ENCODE data around the gene RPN2.

Gene RPN2

DNA sequence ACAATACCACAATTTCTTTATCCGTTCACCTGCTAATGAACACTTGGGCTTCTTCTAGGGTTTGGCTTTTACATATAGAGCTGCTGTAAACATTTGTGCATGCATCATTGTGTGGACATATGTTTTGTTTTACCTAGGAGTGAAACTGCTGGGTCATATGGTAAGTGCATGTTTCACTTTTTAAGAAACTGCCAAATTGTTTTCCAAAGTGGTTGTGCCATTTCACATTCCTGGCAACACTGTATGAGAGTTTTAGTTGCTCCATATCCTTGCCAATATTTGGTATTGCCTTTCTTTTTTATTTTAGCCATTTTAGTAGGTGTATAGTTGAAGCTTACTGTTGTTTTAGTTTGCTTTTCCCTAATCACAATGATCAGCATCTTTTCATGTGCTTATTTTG, 14.1 kb upstream of the RPN2 start:
- Histone ChIP-seq H3K27ac (ENCODE audit: low read depth, low read length) (no peak overlapping the region), H3F3A (ENCODE audit: insufficient read depth) (no peaks in the 10 kb centered on the region), H3K9ac (ENCODE audit: low read length) (no peak overlapping the region), H4K20me1 (ENCODE audit: low read depth, low read length) (no peaks in the 10 kb centered on the region), H3K9me3 (ENCODE audit: insufficient read depth, low read length) (no peaks in the 10 kb centered on the region), H3K36me3 (ENCODE audit: low read length) (no peaks in the 10 kb centered on the region), H3K9me2 (replicated peaks; ENCODE audit: insufficient read depth, low read length) (no peaks in the 10 kb centered on the region), H3K79me2 (ENCODE audit: insufficient read depth, low read length) (no peaks in the 10 kb centered on the region), H3K27me3 (ENCODE audit: low read length) (no peaks in the 10 kb centered on the region), H3K4me3 (ENCODE audit: insufficient read depth, low read length, poor library complexity, severe bottlenecking) (no peak overlapping the region), H3K4me2 (ENCODE audit: low read depth, low read length, poor library complexity, severe bottlenecking) (no peak overlapping the region), H2AFZ (ENCODE audit: low read depth, low read length, severe bottlenecking) (no peak overlapping the region)
- TF ChIP-seq CTCF (IDR thresholded peaks at IDR 0.05; ENCODE audit: insufficient read depth, low read length, poor library complexity, severe bottlenecking): no peak

- no peaks in the 10 kb centered on the region for H3F3A ChIP-seq (ENCODE audit: insufficient read depth)
- TF ChIP-seq EZH2phosphoT487 (conservative IDR thresholded peaks at IDR 0.05; ENCODE audit: low read length): no peak
- TF ChIP-seq CTCF (IDR thresholded peaks at IDR 0.05; ENCODE audit: insufficient read depth, low read length, poor library complexity, severe bottlenecking): no peak
- no peak overlapping the region for H3K9ac ChIP-seq (ENCODE audit: low read length)
- no peak overlapping the region for H3K4me2 ChIP-seq (ENCODE audit: low read depth, low read length, poor library complexity, severe bottlenecking)
- no peaks in the 10 kb centered on the region for H4K20me1 ChIP-seq (ENCODE audit: low read depth, low read length)
- no peak overlapping the region for H3K27ac ChIP-seq (ENCODE audit: low read depth, low read length)
- no peak overlapping the region for H3K4me3 ChIP-seq (ENCODE audit: insufficient read depth, low read length, poor library complexity, severe bottlenecking)
- H3K27me3 ChIP-seq (ENCODE audit: low read length): no peaks in the 10 kb centered on the region
- no peaks in the 10 kb centered on the region for H3K9me3 ChIP-seq (ENCODE audit: insufficient read depth, low read length)
- no peaks in the 10 kb centered on the region for H3K79me2 ChIP-seq (ENCODE audit: insufficient read depth, low read length)
- H2AFZ ChIP-seq (ENCODE audit: low read depth, low read length, severe bottlenecking): no peak overlapping the region
- H3K36me3 ChIP-seq (ENCODE audit: low read length): no peaks in the 10 kb centered on the region
- no peaks in the 10 kb centered on the region for H3K9me2 ChIP-seq (replicated peaks; ENCODE audit: insufficient read depth, low read length)
These were observed 12.3 kb upstream of the RPN2 start for GRCh38 chr20:37166867-37167266.

DNA sequence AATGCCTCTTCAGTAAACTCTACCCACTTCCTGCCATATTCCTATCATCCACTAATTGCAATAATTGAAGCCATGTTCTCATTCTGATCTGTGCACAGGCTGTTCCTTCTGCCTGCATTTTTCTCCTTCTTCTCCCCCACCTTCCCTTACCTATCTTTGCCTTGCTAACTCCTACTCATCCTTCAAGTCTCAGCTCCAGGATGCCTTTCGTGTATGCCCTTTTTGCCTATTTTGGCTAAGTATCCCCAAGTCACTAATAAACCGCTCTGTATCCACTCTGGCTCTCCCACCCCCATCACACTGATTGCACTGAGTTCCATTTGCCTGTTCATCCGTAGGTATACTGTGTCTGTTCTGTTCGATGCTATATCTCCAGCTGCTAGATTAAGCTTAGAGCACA, 6.3 kb upstream of the RPN2 start:
- Histone ChIP-seq H3K4me2 (ENCODE audit: low read depth, low read length, poor library complexity, severe bottlenecking) (no peak overlapping the region), H3K9ac (ENCODE audit: low read length) (no peak overlapping the region), H3K4me3 (ENCODE audit: insufficient read depth, low read length, poor library complexity, severe bottlenecking) (no peak overlapping the region), H3K9me2 (replicated peaks; ENCODE audit: insufficient read depth, low read length) (no peaks in the 10 kb centered on the region), H3K36me3 (ENCODE audit: low read length) (no peaks in the 10 kb centered on the region), H3K27me3 (ENCODE audit: low read length) (no peaks in the 10 kb centered on the region), H3K79me2 (ENCODE audit: insufficient read depth, low read length) (no peaks in the 10 kb centered on the region), H3K27ac (ENCODE audit: low read depth, low read length) (no peak overlapping the region), H3F3A (ENCODE audit: insufficient read depth) (0 out of 2 replicates have a peak, but pooled peaks cover 5% of the 10 kb centered on the region), H4K20me1 (ENCODE audit: low read depth, low read length) (no peaks in the 10 kb centered on the region), H3K9me3 (ENCODE audit: insufficient read depth, low read length) (no peaks in the 10 kb centered on the region), H2AFZ (ENCODE audit: low read depth, low read length, severe bottlenecking) (no peak overlapping the region)
- no peak for TF ChIP-seq CTCF (IDR thresholded peaks at IDR 0.05; ENCODE audit: insufficient read depth, low read length, poor library complexity, severe bottlenecking)
- no peak for TF ChIP-seq EZH2phosphoT487 (conservative IDR thresholded peaks at IDR 0.05; ENCODE audit: low read length)

Data from SU-DHL-6 (cell line).